ENCODE data around the gene DLG2.

DLG2 gene

GRCh38 chr11:84830372-84830771 is 796.8 kb downstream of the DLG2 start:
- TF ChIP-seq CTCF (IDR thresholded peaks at IDR 0.05), result no peak

DNA sequence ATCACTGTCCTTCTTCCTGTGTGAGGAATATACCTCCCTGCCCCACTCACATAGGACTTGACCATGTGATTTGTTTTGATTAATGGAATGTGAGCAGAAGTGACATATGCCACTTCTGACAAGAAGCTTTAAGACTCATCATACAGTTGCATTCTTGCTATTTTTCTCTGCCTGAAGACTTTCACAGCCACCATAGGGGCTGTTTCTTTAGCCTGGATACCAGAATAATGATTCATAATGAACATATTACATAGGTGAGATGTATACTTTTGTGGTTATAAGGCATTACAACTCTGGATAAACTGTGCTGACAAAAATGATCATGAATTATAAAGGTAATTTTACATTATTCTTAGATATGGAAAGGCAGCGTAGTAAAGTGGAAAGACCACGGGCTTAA is 798.0 kb downstream of the DLG2 start:
- TF ChIP-seq CTCF (IDR thresholded peaks at IDR 0.05), result no peak

GRCh38 chr11:84828616-84829015 is 798.5 kb downstream of the DLG2 start:
- TF ChIP-seq CTCF (IDR thresholded peaks at IDR 0.05), result no peak

DNA sequence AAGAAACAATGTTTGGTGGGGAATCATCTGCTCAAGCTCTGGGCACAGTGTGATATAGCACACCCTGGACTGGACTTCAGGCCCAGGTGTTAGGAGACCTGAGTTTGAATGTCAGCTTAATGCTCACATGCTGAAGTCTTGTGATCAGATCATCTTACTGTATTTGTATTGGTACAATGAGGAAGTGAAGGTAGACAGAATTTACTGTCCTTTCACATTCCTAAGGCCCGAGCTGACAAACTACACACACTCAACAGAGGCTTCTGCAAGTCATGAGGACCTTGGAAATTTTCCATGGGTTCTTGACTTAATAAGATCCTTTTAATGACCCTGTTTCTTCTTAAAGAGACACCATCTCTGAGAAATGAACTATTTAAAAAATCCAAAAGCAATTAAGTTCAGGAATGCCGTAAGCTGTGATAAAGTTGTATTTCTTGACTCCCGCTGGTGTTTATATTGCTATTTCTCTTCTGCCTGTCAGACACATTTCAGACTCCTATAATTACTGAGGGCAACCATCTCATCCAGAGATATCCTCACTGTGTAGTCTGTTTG is 802.0 kb downstream of the DLG2 start:
- TF ChIP-seq CTCF (IDR thresholded peaks at IDR 0.05), result no peak

GRCh38 chr11:84824624-84825023 is 802.5 kb downstream of the DLG2 start:
- no peak for TF ChIP-seq CTCF (IDR thresholded peaks at IDR 0.05)

DNA sequence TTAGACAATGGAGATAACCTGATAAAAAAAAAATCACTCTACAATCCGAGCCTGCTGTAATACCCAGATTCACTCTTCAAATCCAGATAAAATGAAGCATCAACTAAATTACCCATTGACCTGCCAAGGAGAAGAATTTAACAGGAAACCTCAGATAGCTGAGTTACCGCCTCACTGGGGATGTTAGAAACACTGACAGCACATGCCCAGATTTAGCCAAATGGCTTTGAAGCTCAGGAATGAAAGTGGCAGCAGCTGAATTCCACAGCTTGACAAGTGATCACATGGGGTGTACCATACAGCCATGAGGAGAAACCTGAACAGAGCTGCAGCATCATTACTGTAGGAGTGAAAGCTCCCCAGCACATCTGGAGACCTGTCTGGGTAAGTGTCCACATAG is 807.6 kb downstream of the DLG2 start:
- no peak for TF ChIP-seq CTCF (IDR thresholded peaks at IDR 0.05)

DNA sequence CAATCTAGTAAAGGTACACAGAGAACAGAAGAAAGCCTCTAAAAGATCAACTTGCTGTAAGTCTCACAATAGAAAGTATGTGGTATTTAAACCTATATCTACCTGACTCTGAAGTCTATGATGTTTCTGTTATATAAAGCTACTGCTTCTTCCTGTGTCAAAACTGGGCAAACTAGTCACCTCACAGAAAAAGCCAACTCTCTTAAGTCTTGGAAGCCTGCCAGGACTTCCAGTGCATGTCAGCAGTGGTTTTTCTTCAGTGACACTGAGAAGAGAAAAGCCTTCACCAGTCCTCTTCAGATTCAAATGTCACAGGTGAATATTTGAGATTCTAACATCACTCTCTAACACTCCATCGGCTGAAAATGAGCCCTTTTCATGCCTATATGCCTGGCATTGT is 808.0 kb downstream of the DLG2 start:
- TF ChIP-seq CTCF (IDR thresholded peaks at IDR 0.05), result no peak

GRCh38 chr11:84817998-84818397 is 809.1 kb downstream of the DLG2 start:
- TF ChIP-seq CTCF (IDR thresholded peaks at IDR 0.05), result no peak

Data from LNCAP (cell line).